Medulla oblongata (tissue), 1 donor: ENCODE measurements around the gene TMEM273.

Experiments
- DNase-seq: peaks from one replicate; pipeline ENCODE4 v3.0.0-alpha.2; 2015; ENCODE audit errors: extremely low spot score

TMEM273 gene

DNA sequence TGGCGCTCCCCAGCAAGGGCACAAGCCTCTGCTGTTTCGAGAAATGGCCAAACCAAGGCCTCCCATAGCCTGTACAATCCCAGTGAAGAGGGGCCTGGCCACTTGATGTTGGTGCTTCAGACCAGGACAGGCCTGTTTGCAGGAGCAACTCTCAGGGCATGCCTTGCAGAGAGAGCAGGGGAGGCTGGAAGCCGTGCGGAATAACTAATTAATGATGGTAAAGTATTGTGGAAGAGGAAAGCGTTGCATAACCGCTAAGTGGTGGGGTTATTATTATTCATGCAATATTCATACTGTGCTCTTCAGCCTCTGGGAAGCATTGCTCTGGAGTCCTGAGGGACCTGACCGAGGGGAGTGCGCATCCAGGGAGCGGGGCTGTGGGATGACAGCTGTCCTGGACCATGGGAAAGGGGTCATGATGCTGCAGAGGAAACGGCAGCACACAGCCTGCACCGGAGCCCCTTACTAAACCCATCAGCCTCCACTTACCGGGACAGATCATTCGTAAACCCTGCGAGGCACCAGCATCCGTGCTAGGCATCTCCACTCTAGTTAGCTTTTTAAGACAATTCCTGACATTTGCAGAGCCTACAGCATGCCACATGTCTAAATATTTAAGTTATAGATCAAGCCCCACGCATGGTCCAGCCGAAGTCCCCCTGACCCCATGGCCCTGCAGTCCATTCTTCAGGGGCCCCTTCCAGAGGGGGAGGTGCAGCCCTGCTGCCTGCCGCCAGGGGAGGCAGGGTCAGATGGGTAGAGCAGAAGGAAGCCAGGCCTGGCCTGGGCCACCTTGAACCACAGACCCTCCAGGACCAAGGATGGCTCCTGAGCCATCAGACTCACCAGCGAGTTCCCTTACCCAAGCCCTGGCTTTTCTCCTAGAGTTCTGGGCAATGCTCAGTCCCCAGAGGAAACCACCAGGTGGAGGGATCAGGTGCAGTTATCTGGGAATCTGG lies 11.6 kb downstream of the TMEM273 start:
- no peak for DNase-seq

DNA sequence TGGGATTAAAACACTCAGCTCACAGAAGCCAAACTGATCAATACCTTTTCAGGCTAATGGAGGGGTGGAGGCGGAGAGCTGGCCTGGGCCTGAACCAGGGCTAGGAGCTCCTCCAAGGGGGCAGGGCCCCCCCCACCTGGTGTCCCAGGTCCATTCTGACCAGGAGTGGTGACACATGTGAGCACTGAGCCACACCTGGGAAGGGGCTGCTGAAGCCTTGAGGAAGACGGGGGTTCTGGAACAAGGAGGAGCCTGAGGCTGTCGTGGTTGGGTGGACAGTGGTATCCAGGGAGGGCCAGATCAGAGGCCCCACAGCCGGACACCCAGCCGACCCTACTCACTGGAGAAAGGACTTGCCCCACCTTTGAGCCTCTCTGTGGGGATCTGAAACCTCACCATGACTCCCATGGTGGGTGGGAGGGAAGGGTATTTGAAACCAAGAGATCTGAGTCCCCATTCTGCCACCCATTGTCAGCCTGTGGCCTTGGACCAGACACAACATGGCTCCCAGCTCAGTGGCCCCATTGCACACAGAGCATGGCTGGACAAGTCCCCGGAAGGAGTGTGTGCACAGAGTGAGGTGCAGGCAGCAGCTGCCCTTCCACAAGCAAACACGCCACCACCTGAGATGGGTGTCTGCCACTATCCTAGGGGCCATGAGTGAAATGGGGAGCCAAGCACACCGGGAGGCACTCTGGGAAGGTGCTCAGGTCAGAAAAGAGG lies 12.4 kb downstream of the TMEM273 start:
- no peak for DNase-seq

DNA sequence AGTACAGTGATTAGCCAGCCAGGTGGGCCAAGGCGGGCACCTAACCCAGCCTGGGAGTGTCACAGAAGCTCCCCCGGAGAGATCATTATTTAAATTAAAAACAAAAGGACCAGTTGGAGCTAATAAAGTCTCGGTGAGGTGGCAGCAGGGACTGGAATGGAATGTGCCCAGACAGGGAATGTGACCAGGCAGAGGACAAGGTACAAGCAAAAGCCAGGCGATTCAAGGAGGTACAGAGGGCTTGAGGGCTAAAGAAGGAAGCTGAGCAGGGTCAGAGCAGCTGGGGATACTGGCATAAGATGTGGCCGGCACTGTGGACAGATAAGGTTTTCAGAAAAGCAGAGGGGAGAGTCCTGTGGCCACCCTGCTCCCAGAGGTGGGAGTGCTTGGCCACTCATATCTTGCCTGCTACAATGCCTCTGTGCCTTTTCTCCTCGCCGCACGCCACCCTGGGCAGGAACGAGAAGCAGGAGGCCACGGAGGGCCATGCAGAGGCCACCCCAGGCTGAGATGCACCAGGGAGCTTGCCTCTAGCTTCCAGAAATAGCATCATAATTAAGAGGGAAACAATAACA lies 13.2 kb downstream of the TMEM273 start:
- no peak for DNase-seq

DNA sequence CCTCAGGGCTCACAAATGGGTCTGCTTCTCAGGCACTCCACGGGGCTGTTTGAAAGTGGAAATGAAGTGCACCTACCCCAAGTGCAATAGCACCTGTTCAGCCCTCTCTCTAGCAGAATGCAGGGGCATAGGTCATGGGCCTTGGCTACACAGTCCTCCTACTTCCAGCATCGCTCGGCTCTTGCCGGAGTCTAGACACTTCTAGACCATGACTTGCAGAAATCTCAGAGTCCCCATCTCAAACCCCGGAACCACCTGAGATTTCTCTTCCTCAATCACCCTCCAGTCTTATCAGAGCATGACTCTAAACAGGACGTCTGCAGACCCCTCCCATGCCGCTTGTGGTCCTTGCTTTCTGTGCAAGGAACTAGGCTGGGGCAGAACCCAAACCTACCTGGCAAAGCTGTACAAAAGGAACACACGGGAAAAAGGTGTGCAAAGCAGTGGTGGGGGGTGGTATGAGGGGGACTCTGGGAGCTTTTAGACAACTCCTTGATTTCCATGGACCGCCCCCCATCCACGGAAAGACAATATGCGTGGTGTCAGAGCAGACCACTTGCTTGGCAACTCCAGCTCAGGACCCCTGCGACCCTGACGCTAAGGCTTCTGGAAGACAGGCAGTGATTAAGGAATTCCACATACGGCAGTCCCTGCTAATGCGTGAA lies 13.8 kb downstream of the TMEM273 start:
- DNase-seq: no peak

DNA sequence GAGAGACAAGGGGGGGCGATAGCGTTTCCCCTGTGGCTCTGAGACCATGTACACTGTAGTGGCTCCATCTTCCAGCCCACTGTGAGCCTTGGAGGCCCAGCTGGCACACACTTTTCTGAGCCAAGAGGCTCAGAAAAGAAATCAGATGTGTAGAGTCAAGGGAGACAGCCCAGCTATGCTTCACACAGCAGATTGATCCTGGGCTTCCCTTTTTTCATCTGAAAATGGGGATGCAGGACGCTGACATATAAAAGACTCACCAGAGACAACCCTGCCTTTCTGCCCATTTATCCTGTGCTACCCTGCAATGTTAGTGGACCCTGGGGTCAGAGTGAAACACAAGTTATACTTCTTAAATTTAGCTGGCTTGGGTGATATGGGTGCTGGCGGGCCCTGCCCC lies 14.3 kb downstream of the TMEM273 start:
- no peak for DNase-seq

DNA sequence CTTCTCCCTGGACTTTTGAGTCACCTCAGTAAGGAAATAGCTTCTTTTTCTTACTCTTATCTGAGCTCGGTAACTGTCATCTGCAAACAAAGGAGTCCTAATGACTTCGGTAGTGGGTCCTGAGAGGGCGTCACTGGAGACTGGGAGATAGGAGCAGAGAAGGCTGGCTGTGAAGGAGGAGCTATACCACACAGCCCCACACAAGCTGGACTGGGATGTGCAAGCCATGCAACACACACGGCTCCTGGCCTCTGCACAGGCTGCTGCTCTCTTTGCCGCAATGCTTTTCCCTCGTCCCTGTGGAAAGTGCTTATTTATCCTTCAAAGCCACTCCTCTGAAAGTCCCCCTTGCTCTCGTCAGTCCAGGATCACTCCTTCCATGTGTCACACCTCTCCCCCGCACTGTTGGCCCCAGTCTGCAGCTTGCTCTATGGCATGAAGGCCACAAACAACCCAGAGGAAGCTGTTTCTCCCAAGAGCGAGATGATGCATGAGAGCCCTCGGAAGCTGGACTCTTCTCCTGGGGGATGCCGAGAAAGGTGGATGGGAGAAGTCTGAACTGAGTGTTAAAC lies 14.9 kb downstream of the TMEM273 start:
- no peak for DNase-seq

DNA sequence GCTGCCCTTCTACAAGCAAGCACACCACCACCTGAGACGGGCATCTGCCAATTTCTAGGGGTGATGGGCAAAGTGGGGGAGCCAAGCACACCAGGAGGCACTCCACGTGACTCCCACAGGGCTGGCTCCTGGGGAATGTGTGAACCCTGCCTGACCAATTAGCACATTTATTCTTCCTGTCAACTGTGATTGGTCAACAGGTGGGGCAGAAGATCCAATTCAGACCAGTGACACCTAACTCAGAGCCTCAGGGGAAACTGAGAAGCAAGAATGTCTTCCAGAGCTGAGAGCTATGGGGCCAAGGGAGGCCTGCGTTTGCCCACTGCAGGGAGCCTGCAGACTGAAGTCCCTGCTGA lies 15.4 kb downstream of the TMEM273 start:
- no peak for DNase-seq

DNA sequence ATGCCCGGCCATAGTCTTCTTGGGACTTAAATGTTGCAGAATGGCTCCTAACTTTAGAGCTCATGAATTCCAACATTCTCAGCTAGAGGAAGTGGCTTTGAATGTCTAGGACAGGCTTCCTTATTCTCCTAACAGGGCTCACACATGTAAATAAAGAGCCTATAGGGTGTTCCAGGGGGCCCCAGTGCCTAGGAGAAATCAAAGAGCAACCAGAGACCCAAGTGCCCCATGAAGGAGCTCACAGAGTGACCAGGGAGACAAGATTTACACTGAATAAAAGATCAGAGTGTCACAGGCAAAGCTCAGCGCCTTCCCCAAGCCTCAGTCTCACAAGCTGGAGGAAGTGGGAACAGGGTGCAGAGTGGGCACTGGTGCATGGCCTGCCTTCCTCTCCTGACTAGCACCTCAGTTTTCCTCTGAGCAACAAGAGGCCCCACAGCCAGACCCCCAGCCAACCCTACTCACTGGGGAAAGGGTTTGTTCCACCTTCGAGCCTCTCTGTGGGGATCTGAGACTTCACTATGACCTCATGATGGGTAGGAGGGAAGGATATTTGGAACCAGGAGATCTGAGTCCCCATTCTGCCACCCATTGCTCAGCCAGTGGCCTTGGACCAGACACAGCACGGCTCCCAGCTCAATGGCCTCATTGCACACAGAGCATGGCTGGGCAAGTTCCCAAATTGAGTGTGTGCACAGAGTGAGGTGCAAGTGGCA lies 16.0 kb downstream of the TMEM273 start:
- no peak for DNase-seq

DNA sequence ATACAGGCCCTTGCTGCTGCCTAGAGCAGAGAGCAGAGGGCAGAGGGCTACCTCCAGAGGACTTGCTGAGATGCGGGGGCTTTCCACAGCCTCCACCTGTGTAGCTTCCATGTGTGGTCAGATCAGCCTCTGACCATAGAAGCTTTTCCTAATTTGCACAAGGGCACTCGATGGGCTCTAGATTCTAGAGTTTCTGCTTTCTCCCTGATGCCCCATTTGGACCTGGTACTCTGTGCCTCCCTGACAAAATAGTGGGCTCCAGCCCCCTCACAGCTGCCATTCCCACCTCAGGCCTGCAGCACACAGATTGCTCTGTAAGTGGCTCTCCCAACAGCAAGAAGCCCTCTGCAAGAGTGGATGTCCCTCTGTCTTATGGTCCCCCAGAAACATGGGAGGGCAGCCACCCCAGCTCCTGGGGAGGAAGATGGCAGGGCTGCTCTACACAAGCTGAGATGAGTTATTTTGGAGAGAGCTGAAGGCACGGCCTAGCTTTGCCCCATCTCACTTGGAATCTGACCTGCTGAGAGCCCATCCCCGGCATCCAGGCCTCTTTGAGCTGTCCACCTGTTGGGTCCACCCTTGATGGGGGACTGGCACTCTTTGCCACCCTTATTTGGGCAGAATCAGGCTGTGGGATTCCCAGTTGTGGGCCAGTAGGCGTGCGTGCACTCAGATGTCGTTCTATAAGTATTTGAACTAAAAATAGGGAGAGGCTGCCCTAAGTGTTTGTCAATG lies 16.7 kb downstream of the TMEM273 start:
- DNase-seq: no peak

DNA sequence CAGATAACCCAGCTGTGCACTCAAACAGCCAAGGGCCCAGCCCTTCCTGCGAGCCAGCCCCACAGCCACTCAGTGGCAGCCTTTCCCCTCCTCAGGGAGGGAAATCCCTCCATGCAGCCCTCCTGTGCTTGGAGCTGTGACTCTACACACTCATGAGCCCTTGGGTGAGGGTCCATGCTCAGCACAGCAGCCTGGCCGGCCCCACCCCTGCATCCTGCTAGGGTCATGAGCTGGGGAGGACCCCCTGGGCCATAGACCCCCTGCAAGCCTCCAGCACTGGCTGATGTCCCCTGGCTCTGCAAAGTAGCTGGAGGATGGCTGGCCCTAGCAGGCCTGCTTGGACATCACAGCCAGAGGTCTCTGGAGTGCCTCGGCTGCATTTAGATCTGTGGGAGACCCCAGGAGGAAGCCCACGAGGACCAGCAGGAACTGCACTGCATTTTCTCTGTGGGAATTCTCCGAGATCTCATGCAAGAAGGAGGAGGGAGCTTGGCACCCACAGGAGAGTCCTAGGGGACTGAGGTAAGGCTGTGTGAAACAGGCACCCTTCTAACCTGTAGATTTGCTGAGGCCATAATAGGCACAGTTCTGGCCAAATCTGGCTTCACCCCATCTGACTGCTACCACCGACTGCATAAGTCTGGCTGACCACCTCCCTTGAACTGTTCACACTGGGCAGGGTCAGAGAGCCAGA lies 17.4 kb downstream of the TMEM273 start:
- DNase-seq: no peak

DNA sequence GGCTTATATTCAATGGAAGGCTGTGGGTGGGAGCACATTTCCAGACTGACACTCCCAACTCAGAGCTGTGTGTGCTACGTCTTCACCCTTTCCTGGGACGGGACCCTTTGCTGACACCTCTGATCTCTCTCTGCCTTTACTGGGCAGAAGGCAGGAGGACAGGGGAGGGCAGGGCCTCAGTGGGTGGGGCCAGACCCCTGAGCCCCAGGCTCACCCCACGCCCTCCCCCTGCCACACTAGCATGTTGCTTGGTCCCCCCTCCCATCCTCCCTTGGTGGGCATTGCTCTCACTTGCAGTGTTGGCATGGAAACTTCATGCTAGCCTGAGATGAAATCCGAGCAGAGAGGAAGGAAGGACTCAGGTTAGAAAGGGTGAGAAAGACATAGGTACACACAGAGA lies 18.4 kb downstream of the TMEM273 start:
- no peak for DNase-seq

DNA sequence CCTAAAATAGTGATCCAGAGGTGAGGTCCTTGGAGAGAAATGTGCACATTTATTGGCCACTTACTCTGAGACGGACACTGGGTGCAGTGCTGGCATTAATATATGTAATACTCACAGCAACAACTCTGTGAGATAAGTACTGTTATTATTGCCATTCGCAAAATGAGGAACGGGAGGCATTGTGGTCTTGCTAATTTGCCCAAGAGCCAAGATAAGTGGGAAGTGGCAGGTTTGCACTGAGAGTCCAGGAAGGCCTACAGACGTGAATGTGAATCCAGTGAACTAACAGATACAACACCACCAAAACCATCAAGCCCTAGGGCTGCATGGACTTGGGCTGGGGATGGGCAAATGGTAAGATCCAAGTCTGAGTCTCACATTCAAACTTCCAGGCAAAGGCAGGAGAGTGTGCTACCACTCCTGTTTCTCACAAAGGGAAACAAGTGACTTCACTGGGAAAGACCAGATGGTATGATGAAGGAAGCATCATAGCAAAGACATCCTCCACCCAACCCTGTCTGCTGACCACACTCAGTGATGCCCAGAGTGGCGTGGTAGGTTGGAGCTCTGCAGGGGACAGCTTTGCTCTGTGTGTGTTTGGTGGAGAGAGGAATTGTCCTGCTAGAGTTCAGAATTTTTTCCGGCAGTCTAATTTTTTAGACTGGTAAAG lies 19.2 kb downstream of the TMEM273 start:
- DNase-seq: no peak

DNA sequence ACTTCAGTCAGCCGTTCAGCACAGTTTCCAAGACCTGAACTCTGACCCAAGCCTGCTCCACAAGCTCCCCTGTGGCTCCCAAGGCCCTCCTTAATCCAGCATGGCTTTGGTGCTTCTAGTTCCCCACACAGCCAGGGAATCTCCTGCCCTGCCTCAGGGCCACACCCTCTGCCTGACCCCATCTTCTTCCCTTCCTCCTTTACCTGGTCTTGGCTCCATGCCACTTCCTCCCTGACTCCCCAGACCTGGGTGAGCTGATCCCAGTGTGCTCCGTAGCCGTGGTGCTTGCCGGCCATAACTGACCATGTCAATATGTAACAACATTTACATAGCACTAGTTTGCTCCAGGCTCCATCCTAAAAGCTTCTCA lies 20.0 kb downstream of the TMEM273 start:
- no peak for DNase-seq

DNA sequence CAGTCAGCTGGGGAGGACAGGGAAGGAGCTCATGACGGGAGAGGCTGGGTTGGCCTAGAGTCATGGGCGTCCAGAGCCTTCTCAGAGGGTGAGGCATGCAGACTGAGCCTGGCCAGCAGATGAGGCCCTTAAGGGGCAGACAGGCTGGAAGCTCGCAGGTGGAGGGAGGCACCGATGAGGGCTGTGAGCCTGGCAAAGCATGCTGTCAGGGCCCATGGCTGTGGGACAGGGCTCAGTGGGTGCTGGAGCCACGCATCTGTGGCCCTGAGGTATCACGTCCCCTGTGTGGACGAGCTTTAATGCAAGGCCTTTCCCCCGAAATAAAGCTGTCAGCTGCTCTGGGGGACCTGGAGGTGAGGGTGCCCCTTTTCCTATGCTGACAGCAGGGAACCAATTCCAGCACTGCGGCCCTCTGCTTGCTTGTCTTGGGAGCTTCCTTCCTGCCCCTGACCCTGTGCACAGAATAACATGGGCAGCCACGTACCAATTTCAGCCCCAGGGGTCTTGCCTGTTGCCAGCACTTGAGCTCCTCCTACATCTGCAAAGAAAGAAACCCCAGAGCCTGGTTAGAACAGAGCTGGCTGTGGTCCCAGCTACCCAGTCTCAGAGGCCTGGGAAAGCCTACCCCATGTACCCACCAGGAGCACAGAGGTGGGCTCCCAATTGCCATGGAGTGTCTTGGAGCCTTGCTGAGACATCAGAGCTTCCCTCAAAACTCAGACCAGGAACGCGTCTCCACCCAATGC lies 20.6 kb downstream of the TMEM273 start:
- no peak for DNase-seq

DNA sequence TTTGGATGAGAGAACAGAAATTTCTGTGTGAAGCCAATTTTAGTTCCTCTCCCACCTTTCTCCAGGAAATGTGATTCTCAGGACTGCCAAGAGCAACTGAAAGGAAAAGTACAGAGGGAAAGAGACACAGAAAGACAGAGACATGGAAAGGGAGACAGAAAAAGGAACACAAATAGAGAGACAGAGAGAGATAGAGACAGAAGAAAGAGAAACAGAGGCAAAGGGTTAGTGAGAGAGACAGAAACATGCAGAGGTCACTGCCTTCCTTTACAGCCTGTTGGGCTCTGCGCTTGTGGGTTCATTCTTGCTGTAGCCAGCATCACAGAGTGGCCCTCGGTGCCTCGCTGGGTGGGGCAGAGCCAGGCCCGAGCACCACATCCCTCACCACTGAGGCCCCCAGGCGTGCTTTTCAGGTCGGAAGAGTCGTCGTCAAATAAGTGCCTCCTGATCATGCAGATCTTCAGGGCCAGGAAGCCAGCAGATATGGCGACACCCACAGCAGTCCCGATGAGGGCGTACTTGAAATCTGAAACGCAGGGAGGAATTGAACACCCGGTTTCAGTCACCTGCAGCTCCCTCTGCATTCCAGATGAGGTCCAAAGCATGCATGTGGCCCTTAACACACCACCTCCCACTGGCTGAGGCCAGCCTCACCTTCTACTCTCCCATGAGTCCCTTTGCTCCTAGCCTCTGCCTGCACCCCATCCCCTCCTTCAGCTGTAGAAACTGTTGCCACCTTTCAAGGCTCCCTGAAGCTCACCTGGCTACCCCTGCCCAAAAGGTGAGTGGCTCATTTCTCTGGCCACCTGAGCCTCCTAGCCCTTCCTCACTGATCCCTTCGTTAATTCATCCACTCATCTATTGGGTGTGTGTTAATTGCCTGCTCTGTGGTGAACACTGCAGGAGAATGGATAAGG lies 21.4 kb downstream of the TMEM273 start:
- no peak for DNase-seq

DNA sequence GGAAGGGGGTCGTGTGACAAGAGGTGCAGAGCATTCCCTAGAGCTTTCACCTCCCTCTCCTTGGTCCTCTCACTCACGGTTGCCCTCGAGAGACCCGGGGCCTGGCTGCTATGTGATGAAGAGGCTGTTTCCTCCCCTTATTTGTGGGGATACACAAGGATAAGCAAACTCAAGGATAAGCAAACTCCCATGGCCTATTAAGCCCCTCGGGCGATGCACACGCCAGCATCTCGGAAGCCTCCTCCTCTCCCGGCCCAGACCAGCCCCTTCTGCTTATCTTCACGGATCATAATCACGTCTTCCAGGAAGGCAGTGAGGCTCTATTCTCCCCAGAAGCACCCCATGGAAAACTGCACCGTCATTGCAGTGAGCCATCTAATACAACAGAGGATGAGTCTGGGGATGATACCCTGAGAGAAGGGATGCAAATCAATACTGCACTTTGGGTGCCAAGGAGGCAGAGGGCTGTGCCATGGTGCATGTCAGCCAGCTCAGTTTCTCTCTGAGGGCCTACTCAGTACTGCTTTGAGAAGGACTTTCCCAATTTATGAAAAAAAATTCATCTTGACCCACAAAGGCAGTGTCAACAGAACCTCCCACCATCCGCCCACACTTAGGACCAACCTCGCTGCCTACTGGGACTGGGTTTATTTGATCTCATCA lies 22.2 kb downstream of the TMEM273 start:
- no peak for DNase-seq

DNA sequence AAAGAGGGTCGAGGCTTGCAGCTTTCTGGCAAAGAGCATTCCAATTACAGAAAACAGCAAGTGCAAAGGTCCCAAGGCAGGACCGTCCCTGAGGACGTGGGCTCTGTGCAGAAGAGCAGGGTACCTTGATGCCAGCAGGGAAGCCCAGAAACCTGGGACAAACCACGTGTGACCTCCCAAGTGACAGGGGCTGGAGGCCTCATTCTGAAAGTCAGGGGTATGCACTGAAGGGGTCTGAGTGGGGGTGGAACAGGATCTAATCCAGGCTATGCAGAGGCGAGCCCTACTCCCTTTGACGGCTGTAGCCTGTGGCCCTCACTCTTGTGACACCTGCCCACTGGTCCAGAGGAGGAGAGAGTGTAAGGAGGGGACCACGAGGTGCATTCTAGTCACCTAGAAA lies 22.9 kb downstream of the TMEM273 start:
- no peak for DNase-seq
